GM04503 (cell line): Measurements from ENCODE around the gene RASGRP3.

Experiments
- DNase-seq: peaks from one replicate; pipeline ENCODE4 v3.0.0-alpha.2; 2012; ENCODE audit warnings: low read depth

The RASGRP3 gene

GRCh38 chr2:33492399-33493134 lies 16.1 kb downstream of the RASGRP3 start:
- DNase-seq, result no peak

- no peak for DNase-seq
Observed at GRCh38 chr2:33494155-33494779, 17.8 kb downstream of the RASGRP3 start.

- no peak for DNase-seq
Observed at GRCh38 chr2:33494877-33495641, 18.6 kb downstream of the RASGRP3 start.

- DNase-seq, result no peak
Observed at GRCh38 chr2:33495683-33496082, 19.2 kb downstream of the RASGRP3 start.

GRCh38 chr2:33496150-33496549 lies 19.7 kb downstream of the RASGRP3 start:
- DNase-seq, result no peak

- no peak for DNase-seq
Observed at GRCh38 chr2:33496726-33497125, 20.3 kb downstream of the RASGRP3 start.

GRCh38 chr2:33497221-33497650 lies 20.8 kb downstream of the RASGRP3 start:
- no peak for DNase-seq

- DNase-seq, result no peak
Observed at GRCh38 chr2:33498291-33498956, 22.0 kb downstream of the RASGRP3 start.

GRCh38 chr2:33500177-33500576 lies 23.7 kb downstream of the RASGRP3 start:
- DNase-seq, result no peak

GRCh38 chr2:33502025-33502424 lies 25.6 kb downstream of the RASGRP3 start:
- DNase-seq, result no peak

GRCh38 chr2:33503002-33503401 lies 26.6 kb downstream of the RASGRP3 start:
- no peak for DNase-seq

- no peak for DNase-seq
Observed at GRCh38 chr2:33505966-33506365, 29.5 kb downstream of the RASGRP3 start.

GRCh38 chr2:33509908-33510585 lies 33.6 kb downstream of the RASGRP3 start:
- no peak for DNase-seq

- DNase-seq, result no peak
Observed at GRCh38 chr2:33510586-33510968, 34.1 kb downstream of the RASGRP3 start.

- DNase-seq, result no peak
Observed at GRCh38 chr2:33511141-33511540, 34.7 kb downstream of the RASGRP3 start.

- DNase-seq, result no peak
Observed at GRCh38 chr2:33512112-33512511, 35.7 kb downstream of the RASGRP3 start.

- DNase-seq, result no peak
Observed at GRCh38 chr2:33513480-33513879, 37.0 kb downstream of the RASGRP3 start.

- no peak for DNase-seq
Observed at GRCh38 chr2:33516456-33516995, 40.1 kb downstream of the RASGRP3 start.

GRCh38 chr2:33518200-33518599 lies 41.8 kb downstream of the RASGRP3 start:
- DNase-seq, result no peak

- DNase-seq, result peak; percentile 34
Observed at GRCh38 chr2:33518929-33519328, 42.5 kb downstream of the RASGRP3 start.

GRCh38 chr2:33521791-33522281 lies 45.4 kb downstream of the RASGRP3 start:
- peak; percentile 93 for DNase-seq
